A673 (cell line): ENCODE data around the gene TAS2R42. TPM values are rescaled to one million over a fixed set of nuclear protein-coding genes. Genes with fewer than 3 reads are reported as not detected.

ENCODE experiments used
- BruUV-seq: library from RNA; stranded (reverse); fragments of 400-500 nt; replicated peaks from 2 replicates; lab custom pipeline; 2021; lab: Mats Ljungman, UMichigan
- CTCF ChIA-PET: fragments of 300-600 bp; sonication (Branson Sonifier 250); formaldehyde crosslinking; loops from one replicate; lab custom pipeline; 2022; ENCODE audit warnings: antibody characterized with exemption; lab: Charles Lee
- POLR2A ChIA-PET: fragments of 300-600 bp; sonication (Branson Sonifier 250); formaldehyde crosslinking; loops from one replicate; lab custom pipeline; 2022; ENCODE audit warnings: antibody characterized with exemption; ENCODE audit not compliant: low non-redundant PET; lab: Charles Lee
- DNase-seq: peaks from one replicate; pipeline ENCODE4 v3.0.0-alpha.2; 2015; ENCODE audit warnings: low spot score
- H3K27ac ChIP-seq: fragments of 200-600 bp; sonication (generic); 2 replicates; pipeline ENCODE4 v1.5.1; 2016; ENCODE audit warnings: mixed run types, low read depth, mild to moderate bottlenecking, mixed read lengths, antibody characterized with exemption, low read length; ENCODE audit not compliant: poor library complexity, severe bottlenecking
- H3K27me3 ChIP-seq: fragments of 200-600 bp; sonication (generic); replicated peaks from 2 replicates; pipeline ENCODE4 v1.6.1; 2017; ENCODE audit warnings: mixed run types, low read depth, mild to moderate bottlenecking, mixed read lengths, antibody characterized with exemption, low read length; ENCODE audit not compliant: insufficient read depth, poor library complexity
- H3K36me3 ChIP-seq: fragments of 200-600 bp; sonication (generic); 2 replicates; pipeline ENCODE4 v1.6.1; 2016; ENCODE audit warnings: mixed run types, mild to moderate bottlenecking, mixed read lengths, antibody characterized with exemption, low read length; ENCODE audit not compliant: insufficient read depth, poor library complexity, severe bottlenecking
- H3K4me1 ChIP-seq: fragments of 200-600 bp; sonication (generic); 2 replicates; pipeline ENCODE4 v1.6.1; 2017; ENCODE audit warnings: mixed run types, mild to moderate bottlenecking, mixed read lengths, antibody characterized with exemption, low read length; ENCODE audit not compliant: insufficient read depth, poor library complexity, severe bottlenecking
- H3K4me3 ChIP-seq: fragments of 200-600 bp; sonication (generic); 2 replicates; pipeline ENCODE4 v1.5.1; 2016; ENCODE audit warnings: low read depth, mixed run types, mild to moderate bottlenecking, mixed read lengths, low read length; ENCODE audit not compliant: poor library complexity, severe bottlenecking
- H3K9me3 ChIP-seq: fragments of 200-600 bp; sonication (generic); 2 replicates; pipeline ENCODE4 v1.6.1; 2016; ENCODE audit warnings: mixed run types, low read depth, mild to moderate bottlenecking, mixed read lengths, antibody characterized with exemption, low read length; ENCODE audit not compliant: poor library complexity, severe bottlenecking
- EZH2 ChIP-seq: fragments of 200-600 bp; sonication (generic); IDR thresholded peaks from 2 replicates; pipeline ENCODE4 v1.6.1; 2017; ENCODE audit warnings: borderline replicate concordance, low read depth, mild to moderate bottlenecking, mixed read lengths, antibody characterized with exemption, low read length; ENCODE audit not compliant: poor library complexity, severe bottlenecking
- intact Hi-C: fragments of 100-400 bp; cut with micrococcal nuclease; formaldehyde crosslinking; loops from one replicate; pipeline ENCODE4 v1.10.0; 2022; ENCODE audit not compliant: unreplicated experiment
- total RNA-seq: library from RNA; stranded (reverse); gene quantifications from 2 replicates; pipeline ENCODE4 v1.2.3, GENCODE V29; 2021
- TF ChIP-seq, protein P1 (sequence below): fragments of 300-800, 200-600 bp; sonication (generic); conservative IDR thresholded peaks from 2 replicates; pipeline ENCODE4 v1.5.1; 2017; ENCODE audit warnings: low read depth, mild to moderate bottlenecking, antibody characterized with exemption, low read length, moderate library complexity, mixed read lengths

The TAS2R42 gene
- total RNA-seq, 1 experiment from 2014 or later: not detected

DNA sequence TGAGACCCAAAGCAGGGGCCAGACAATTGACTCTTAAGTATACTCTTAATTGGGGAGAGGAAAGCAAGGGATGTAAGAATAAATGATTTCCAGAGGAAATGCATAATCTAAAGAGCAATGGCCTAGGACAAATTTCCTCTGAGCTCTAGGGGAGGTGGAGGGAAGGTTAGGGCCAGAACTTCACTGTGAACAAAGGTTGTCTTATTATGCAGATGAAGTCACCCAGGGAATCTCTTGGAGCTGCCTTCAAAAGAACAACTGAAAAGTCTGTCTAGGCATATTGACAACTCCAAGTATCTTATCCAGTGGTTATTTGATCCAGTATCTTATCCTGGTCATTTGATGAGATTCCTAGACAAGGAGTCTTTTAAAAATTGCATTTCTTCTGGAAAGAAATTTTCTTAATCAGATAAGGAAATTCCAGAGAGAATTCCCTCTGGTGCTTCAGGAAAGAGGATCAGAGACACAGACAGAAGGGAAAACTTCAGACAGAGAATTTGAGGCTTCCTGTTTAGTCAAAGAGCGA is 32.3 kb downstream of the TAS2R42 start:
- DNase-seq: no peak
- no TSS peak for BruUV-seq
- H3K4me3 ChIP-seq: no peak overlapping the region
- POLR2A ChIA-PET: no interaction called here
- no peak overlapping the region for H3K27ac ChIP-seq
- H3K36me3 ChIP-seq: peaks cover 6% of the 10 kb centered on the region
- H3K4me1 ChIP-seq: no peaks in the 10 kb centered on the region
- TF ChIP-seq, protein P1, sequence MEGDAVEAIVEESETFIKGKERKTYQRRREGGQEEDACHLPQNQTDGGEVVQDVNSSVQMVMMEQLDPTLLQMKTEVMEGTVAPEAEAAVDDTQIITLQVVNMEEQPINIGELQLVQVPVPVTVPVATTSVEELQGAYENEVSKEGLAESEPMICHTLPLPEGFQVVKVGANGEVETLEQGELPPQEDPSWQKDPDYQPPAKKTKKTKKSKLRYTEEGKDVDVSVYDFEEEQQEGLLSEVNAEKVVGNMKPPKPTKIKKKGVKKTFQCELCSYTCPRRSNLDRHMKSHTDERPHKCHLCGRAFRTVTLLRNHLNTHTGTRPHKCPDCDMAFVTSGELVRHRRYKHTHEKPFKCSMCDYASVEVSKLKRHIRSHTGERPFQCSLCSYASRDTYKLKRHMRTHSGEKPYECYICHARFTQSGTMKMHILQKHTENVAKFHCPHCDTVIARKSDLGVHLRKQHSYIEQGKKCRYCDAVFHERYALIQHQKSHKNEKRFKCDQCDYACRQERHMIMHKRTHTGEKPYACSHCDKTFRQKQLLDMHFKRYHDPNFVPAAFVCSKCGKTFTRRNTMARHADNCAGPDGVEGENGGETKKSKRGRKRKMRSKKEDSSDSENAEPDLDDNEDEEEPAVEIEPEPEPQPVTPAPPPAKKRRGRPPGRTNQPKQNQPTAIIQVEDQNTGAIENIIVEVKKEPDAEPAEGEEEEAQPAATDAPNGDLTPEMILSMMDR: no peak
- TF ChIP-seq EZH2: no peak
- intact Hi-C loops: no loop called here
- no peaks in the 10 kb centered on the region for H3K27me3 ChIP-seq
- CTCF ChIA-PET: no interaction called here
- peaks cover 38% of the 10 kb centered on the region for H3K9me3 ChIP-seq

DNA sequence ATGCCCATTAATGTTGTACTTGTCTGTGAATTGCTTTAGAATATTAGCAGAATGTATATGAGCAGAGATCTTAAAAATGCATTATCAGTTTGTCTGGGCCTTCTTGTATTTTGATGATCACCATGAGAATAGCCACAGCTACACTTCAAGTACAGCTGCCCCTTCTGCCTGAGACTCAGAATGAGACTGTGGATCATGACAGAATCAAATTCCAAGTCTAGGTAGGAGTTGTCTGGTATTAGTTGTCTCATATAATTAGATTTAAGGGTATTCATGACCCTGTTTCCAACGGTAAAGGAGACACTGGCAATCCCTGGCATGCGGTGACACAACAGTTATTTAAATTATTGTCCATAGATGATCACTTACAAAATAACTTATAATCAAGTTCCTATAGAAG is 34.0 kb downstream of the TAS2R42 start:
- intact Hi-C loops: no loop called here
- Histone ChIP-seq H3K4me1 (no peaks in the 10 kb centered on the region), H3K36me3 (peaks cover 2% of the 10 kb centered on the region), H3K27me3 (no peaks in the 10 kb centered on the region), H3K4me3 (no peak overlapping the region), H3K27ac (no peak overlapping the region), H3K9me3 (peaks cover 38% of the 10 kb centered on the region)
- DNase-seq: no peak
- POLR2A ChIA-PET: no interaction called here
- TF ChIP-seq, protein P1: no peak
- TF ChIP-seq EZH2: no peak
- CTCF ChIA-PET: no interaction called here
- no TSS peak for BruUV-seq

DNA sequence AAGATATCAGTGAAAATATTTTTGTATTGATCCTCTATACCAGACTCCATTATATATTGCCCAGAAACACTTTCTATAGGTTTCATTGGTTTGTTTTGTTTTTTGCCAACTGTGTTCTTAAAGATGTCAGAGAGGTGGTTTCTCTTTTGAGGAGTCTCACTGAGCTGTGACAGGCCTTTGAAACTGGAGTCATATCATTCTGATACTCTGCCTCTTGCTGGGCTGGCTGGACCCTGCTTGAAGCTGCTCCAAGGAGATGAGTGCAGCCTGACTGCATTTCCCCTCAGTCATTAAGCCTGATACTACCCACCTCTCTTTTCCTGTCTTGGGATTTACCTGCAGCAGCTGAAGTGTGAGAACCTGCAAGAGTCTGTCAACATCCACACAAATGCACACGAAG is 35.9 kb downstream of the TAS2R42 start:
- Histone ChIP-seq H3K27me3 (no peaks in the 10 kb centered on the region), H3K27ac (no peak overlapping the region), H3K4me3 (no peak overlapping the region), H3K4me1 (no peaks in the 10 kb centered on the region), H3K9me3 (peaks cover 23% of the 10 kb centered on the region), H3K36me3 (no peaks in the 10 kb centered on the region)
- ChIA-PET CTCF (no interaction called here), POLR2A (no interaction called here)
- no TSS peak for BruUV-seq
- TF ChIP-seq EZH2: no peak
- TF ChIP-seq, protein P1: no peak
- intact Hi-C loops: no loop called here
- no peak for DNase-seq
